ENCODE results near the gene OLAH.

DNA sequence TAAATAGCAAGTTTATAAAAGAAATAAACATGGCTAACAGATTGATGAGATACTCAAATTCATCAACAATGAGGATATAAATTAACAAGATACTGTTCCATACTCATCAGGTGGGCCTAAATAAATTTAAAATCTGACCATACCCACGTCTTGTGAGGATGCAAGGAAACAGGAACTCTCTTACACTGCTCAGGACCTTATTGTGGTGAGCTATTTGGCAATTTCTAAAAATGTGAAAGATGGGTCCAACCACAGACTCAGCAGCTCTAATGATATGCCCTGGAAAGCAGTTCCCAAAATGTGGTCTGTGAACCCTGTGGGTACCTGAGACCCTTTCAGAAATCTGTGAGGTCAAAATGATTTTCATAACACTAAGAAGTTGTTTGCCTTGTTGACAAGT lies 74.9 kb downstream of the OLAH start:
- TF ChIP-seq, protein P1, sequence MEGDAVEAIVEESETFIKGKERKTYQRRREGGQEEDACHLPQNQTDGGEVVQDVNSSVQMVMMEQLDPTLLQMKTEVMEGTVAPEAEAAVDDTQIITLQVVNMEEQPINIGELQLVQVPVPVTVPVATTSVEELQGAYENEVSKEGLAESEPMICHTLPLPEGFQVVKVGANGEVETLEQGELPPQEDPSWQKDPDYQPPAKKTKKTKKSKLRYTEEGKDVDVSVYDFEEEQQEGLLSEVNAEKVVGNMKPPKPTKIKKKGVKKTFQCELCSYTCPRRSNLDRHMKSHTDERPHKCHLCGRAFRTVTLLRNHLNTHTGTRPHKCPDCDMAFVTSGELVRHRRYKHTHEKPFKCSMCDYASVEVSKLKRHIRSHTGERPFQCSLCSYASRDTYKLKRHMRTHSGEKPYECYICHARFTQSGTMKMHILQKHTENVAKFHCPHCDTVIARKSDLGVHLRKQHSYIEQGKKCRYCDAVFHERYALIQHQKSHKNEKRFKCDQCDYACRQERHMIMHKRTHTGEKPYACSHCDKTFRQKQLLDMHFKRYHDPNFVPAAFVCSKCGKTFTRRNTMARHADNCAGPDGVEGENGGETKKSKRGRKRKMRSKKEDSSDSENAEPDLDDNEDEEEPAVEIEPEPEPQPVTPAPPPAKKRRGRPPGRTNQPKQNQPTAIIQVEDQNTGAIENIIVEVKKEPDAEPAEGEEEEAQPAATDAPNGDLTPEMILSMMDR (IDR thresholded peaks at IDR 0.05 in 8 of 11, conservative IDR thresholded peaks at IDR 0.05 in 3 of 11): no peak
- TF ChIP-seq POLR2A (IDR thresholded peaks at IDR 0.05) (no peak), POLR2AphosphoS5 (IDR thresholded peaks at IDR 0.05) (no peak)

Measured in spleen (tissue), 7 donors.